ENCODE results near the gene CMSS1. TPM values are rescaled to one million over a fixed set of nuclear protein-coding genes. Genes with fewer than 3 reads are reported as not detected.
"Not testable (repeated sequence)": the region's sequence is repeated elsewhere in the genome, so short reads cannot be mapped to it uniquely, and the experiment has no call there.

Gene CMSS1
- total RNA-seq, 2 experiments from 2014 or later: 34.8 to 37.2 TPM

DNA sequence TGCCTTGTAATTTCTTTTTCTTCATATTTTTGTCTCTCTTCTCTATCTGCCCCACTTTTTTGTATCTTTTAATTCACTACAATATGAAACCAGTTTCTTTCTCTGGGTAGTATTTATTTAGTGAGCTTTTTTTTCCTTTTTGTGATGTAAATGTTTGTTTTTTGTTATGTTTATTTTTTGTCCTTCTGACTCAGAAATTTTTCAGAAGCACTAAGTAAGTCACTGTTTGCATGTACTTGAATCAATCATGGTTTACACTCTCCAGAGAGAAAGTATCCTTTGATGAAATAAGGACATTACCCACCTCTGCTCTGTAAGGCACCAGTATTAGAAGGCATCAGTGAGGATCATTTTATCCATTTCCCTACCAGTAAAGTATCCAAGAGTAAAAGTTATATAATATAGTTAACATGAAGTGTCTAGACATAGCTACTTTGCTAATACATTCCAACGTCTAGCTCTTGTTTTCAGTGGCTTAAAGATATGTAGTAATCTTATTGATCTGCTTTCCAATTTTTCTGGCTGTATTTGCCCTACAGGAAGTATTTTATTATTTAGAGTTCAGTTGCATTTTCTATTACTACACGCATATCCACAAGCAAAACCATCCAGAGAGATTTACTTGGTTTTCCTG is 271.2 kb downstream of the CMSS1 start:
- Mint-ChIP-seq H3K27ac (no peak overlapping the region), H3K4me1 (peaks cover 30% of the 10 kb centered on the region), H3K27me3 (peaks cover 6% of the 10 kb centered on the region), H3K9me3 (no peaks in the 10 kb centered on the region), H3K4me3 (no peak overlapping the region), H3K36me3 (ENCODE audit: low read depth) (peaks cover 14% of the 10 kb centered on the region)
- no peak for DNase-seq
- POLR2A ChIA-PET: no interaction called here
- CTCF ChIA-PET: interaction anchor here (0.5 to 3.0 kb wide), 4 partner anchors 14 to 1391 kb away, joined by 3 to 25 read pairs (median 5); no protein-coding TSS in a partner anchor

- peaks cover 30% of the 10 kb centered on the region for H3K4me1 Mint-ChIP-seq
- peak; percentile 37 for DNase-seq
- peaks cover 6% of the 10 kb centered on the region for H3K27me3 Mint-ChIP-seq
- no peak overlapping the region for H3K4me3 Mint-ChIP-seq
- no peaks in the 10 kb centered on the region for H3K9me3 Mint-ChIP-seq
- H3K36me3 Mint-ChIP-seq (ENCODE audit: low read depth): peaks cover 14% of the 10 kb centered on the region
- POLR2A ChIA-PET: interaction anchor here (0.6 kb wide), 1 partner anchor 16 kb away, joined by 3 read pairs; no protein-coding TSS in a partner anchor
- CTCF ChIA-PET: interaction anchor here (0.8 to 3.0 kb wide), 6 partner anchors 11 to 246 kb away, joined by 3 to 25 read pairs (median 4); no protein-coding TSS in a partner anchor
- H3K27ac Mint-ChIP-seq: no peak overlapping the region
Observed at GRCh38 chr3:100089812-100090668, 272.4 kb downstream of the CMSS1 start.

DNA sequence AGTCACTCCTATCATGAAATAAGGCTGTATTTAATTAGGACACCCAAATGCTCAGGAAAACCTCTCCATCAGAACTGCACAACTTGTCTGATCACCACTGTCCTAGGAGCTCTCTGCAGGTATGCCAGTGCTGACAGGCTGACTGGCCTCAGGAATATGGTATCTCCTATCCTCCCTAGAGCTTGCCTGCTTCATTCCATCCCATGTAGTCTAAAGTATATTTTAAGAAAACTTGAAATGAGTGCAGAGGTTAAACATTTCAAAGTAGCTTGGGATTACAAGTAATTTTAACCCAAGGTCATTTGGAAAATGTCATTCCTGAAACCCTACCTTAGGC is 273.0 kb downstream of the CMSS1 start:
- no peak for DNase-seq
- Mint-ChIP-seq H3K27ac (no peak overlapping the region), H3K4me3 (no peak overlapping the region), H3K4me1 (peaks cover 30% of the 10 kb centered on the region), H3K36me3 (ENCODE audit: low read depth) (peaks cover 14% of the 10 kb centered on the region), H3K27me3 (peaks cover 2% of the 10 kb centered on the region), H3K9me3 (no peaks in the 10 kb centered on the region)
- ChIA-PET CTCF (interaction anchor here (0.9 to 3.0 kb wide), 5 partner anchors 10 to 246 kb away, joined by 3 to 25 read pairs (median 4); no protein-coding TSS in a partner anchor), POLR2A (interaction anchor here (0.6 kb wide), 1 partner anchor 16 kb away, joined by 3 read pairs; no protein-coding TSS in a partner anchor)

- ChIA-PET POLR2A (no interaction called here), CTCF (interaction anchor here (0.6 to 1.1 kb wide), 2 partner anchors 12 kb away, joined by 3 read pairs; no protein-coding TSS in a partner anchor)
- Mint-ChIP-seq H3K27ac (no peak overlapping the region), H3K4me3 (no peak overlapping the region), H3K27me3 (no peaks in the 10 kb centered on the region), H3K36me3 (ENCODE audit: low read depth) (peaks cover 3% of the 10 kb centered on the region), H3K4me1 (peaks cover 27% of the 10 kb centered on the region), H3K9me3 (no peaks in the 10 kb centered on the region)
- DNase-seq: no peak
Observed at GRCh38 chr3:100093831-100094230, 276.2 kb downstream of the CMSS1 start.

DNA sequence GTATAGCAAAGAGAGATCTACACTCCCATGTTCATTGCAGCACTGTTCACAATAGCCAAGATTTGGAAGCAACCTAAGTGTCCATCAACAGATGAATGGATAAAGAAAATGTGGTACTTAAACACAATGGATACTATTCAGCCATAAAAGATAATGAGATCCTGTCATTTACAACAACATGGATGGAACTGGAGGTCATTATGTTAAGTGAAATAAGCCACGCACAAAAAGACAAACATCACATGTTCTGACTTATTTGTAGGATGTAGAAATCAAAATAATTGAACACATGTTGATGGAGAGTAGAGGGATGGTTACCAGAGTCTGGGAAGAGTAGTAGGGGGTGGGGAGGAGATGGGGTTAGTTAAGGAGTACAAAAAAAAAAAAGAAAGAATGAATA is 278.6 kb downstream of the CMSS1 start:
- H3K36me3 Mint-ChIP-seq (ENCODE audit: low read depth); DNase-seq; H3K9me3 Mint-ChIP-seq; H3K27me3 Mint-ChIP-seq; H3K4me3 Mint-ChIP-seq; CTCF ChIA-PET; H3K27ac Mint-ChIP-seq; POLR2A ChIA-PET: not testable (repeated sequence)
- H3K4me1 Mint-ChIP-seq: peaks cover 11% of the 10 kb centered on the region

GRCh38 chr3:100096866-100097265 is 279.2 kb downstream of the CMSS1 start:
- H3K27ac Mint-ChIP-seq: no peak overlapping the region
- POLR2A ChIA-PET: no interaction called here
- DNase-seq: peak; percentile 19

DNA sequence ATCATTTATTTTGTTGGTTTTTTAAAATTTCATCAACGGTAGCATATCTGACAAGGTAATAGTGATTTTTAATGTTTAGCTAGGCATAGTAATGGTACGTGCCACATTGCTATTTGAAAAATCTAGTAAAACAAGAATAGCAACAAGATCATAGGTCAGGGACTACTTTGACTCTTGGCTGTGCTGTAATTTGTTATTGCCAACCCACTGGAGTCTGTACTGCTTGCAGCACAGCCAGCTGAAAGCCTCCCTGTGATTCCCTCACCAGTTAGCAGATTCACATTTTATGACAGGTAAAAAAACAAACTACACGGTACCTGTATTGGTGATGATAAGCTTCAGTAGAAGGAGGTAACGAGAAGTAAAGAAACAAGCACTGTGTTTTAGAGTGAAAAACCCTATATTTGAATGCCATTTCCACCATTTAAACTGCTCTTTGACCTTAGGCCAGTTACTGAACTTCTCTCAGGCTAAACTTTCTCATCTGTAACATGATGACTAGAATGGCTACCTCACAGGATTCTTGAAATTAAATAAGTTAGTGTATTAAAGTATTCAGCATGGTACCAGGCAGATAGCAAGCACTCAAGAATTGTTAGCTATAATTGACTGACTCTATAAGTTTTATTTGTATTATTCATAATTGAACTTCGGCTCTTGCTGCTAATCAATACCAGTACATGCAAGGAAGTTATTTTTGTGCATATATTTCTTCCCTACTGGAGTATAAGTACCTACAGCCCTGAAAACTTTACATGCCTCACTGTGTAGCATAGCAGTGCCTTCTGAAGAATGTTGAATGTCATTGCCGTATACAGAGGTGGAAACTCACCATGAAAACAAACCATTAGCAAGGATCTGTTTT is 280.5 kb downstream of the CMSS1 start:
- H3K4me1 Mint-ChIP-seq: peaks cover 13% of the 10 kb centered on the region
- H3K9me3 Mint-ChIP-seq: peaks cover 2% of the 10 kb centered on the region
- ChIA-PET CTCF (interaction anchor here (1.1 to 1.3 kb wide), 2 partner anchors 12 to 43 kb away, joined by 3 read pairs; no protein-coding TSS in a partner anchor), POLR2A (no interaction called here)
- H3K36me3 Mint-ChIP-seq (ENCODE audit: low read depth): peaks cover 4% of the 10 kb centered on the region
- no peak overlapping the region for H3K4me3 Mint-ChIP-seq
- H3K27me3 Mint-ChIP-seq: no peaks in the 10 kb centered on the region
- no peak overlapping the region for H3K27ac Mint-ChIP-seq
- DNase-seq: no peak

More at GRCh38 chr3:100096866-100097265, 279.2 kb downstream of the CMSS1 start:
- peaks cover 2% of the 10 kb centered on the region for H3K9me3 Mint-ChIP-seq
- no peak overlapping the region for H3K4me3 Mint-ChIP-seq
- peaks cover 2% of the 10 kb centered on the region for H3K36me3 Mint-ChIP-seq (ENCODE audit: low read depth)
- no peaks in the 10 kb centered on the region for H3K27me3 Mint-ChIP-seq
- CTCF ChIA-PET: no interaction called here
- H3K4me1 Mint-ChIP-seq: peaks cover 11% of the 10 kb centered on the region

GRCh38 chr3:100098784-100099070 is 281.1 kb downstream of the CMSS1 start:
- no peak overlapping the region for H3K27ac Mint-ChIP-seq
- no peak overlapping the region for H3K4me3 Mint-ChIP-seq
- POLR2A ChIA-PET: no interaction called here
- peaks cover 2% of the 10 kb centered on the region for H3K9me3 Mint-ChIP-seq
- DNase-seq: no peak
- CTCF ChIA-PET: interaction anchor here (1.3 kb wide), 1 partner anchor 12 kb away, joined by 3 read pairs; no protein-coding TSS in a partner anchor
- H3K4me1 Mint-ChIP-seq: peaks cover 13% of the 10 kb centered on the region
- peaks cover 6% of the 10 kb centered on the region for H3K36me3 Mint-ChIP-seq (ENCODE audit: low read depth)
- no peaks in the 10 kb centered on the region for H3K27me3 Mint-ChIP-seq

- Mint-ChIP-seq H3K4me1 (peaks cover 19% of the 10 kb centered on the region), H3K9me3 (peaks cover 3% of the 10 kb centered on the region), H3K27ac (no peak overlapping the region), H3K27me3 (no peaks in the 10 kb centered on the region), H3K36me3 (ENCODE audit: low read depth) (peaks cover 6% of the 10 kb centered on the region), H3K4me3 (no peak overlapping the region)
- CTCF ChIA-PET: no interaction called here
- no peak for DNase-seq
- POLR2A ChIA-PET: no interaction called here
Observed at GRCh38 chr3:100099621-100100020, 282.0 kb downstream of the CMSS1 start.

- H3K4me3 Mint-ChIP-seq: no peak overlapping the region
- CTCF ChIA-PET: interaction anchor here (1.0 to 1.2 kb wide), 3 partner anchors 9 to 70 kb away, joined by 3 to 4 read pairs (median 4); no protein-coding TSS in a partner anchor
- peaks cover 13% of the 10 kb centered on the region for H3K36me3 Mint-ChIP-seq (ENCODE audit: low read depth)
- peaks cover 8% of the 10 kb centered on the region for H3K9me3 Mint-ChIP-seq
- POLR2A ChIA-PET: no interaction called here
- H3K27me3 Mint-ChIP-seq: no peaks in the 10 kb centered on the region
- peaks cover 27% of the 10 kb centered on the region for H3K4me1 Mint-ChIP-seq
- DNase-seq: no peak
- no peak overlapping the region for H3K27ac Mint-ChIP-seq
Observed at GRCh38 chr3:100100425-100100824, 282.8 kb downstream of the CMSS1 start.

DNA sequence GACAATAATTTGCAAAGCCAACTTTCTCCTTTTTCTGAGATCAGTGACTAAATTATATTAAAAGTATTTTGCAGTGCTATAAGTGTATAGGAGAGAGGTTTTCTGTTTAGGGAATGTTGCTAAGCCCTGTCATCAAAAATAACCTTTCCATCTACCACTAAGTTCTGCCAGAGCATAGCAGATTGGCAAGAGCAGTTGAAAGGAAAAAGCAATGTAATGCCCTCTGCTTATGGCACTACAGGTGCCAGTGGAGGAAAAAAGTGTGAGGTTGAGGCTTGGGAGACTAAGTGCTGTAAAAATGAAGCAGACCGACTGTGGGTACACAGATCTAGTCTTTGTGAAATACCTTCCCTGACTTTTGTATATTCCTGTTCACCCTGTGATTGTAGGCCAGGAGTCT is 285.1 kb downstream of the CMSS1 start:
- ChIA-PET CTCF (interaction anchor here (4.0 kb wide), 1 partner anchor 13 kb away, joined by 25 read pairs; no protein-coding TSS in a partner anchor), POLR2A (no interaction called here)
- DNase-seq: no peak
- H3K27ac Mint-ChIP-seq: no peak overlapping the region
- peaks cover 20% of the 10 kb centered on the region for H3K36me3 Mint-ChIP-seq (ENCODE audit: low read depth)
- H3K9me3 Mint-ChIP-seq: peaks cover 8% of the 10 kb centered on the region
- no peak overlapping the region for H3K4me3 Mint-ChIP-seq
- H3K4me1 Mint-ChIP-seq: peaks cover 30% of the 10 kb centered on the region
- H3K27me3 Mint-ChIP-seq: no peaks in the 10 kb centered on the region

DNA sequence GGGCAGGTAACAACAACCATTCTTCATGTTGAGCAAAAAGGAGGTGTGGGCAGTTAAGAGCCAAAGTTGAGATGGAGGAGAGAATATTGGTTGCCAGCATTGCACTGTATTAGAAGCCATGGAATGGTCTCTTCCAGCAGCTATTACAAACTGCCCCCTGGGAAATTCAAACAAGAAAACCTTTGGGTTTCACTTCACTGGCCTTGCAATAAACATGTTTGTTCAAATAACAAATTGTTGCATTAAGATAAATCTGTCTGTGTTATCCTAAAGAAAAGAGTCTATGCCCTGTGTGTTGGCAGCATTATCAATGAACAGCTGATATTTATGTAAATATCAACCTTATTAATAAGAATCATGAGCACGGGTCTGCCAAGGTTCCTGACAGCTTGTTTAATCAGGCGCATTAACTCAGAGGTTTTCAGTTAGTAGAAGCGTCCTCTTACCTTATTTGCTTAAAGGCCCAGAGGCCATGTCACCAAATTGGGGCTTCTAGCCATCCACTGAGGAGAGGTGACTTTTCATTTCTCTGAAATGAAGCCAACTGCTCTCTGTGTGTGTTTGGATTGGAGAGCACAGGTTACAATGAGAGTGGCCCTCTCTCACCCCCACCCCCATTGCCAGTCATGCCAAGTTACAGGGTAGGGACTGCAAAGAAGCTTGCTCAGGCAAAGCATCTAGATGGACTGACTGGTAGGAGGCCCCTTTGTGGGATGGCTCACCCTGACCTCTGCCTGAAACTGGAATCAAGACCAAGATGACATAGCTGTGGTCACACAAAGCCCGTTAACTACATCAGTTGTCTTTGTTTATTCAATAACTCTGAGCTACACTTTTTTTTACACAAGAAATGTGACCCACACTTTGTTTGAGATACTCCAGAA is 286.1 kb downstream of the CMSS1 start:
- no peak for DNase-seq
- CTCF ChIA-PET: interaction anchor here (0.8 to 4.0 kb wide), 5 partner anchors 12 to 102 kb away, joined by 3 to 25 read pairs (median 3); no protein-coding TSS in a partner anchor
- H3K27ac Mint-ChIP-seq: peak overlapping the region; percentile 14
- POLR2A ChIA-PET: no interaction called here
- H3K36me3 Mint-ChIP-seq (ENCODE audit: low read depth): peaks cover 23% of the 10 kb centered on the region
- no peak overlapping the region for H3K4me3 Mint-ChIP-seq
- H3K9me3 Mint-ChIP-seq: peaks cover 8% of the 10 kb centered on the region
- no peaks in the 10 kb centered on the region for H3K27me3 Mint-ChIP-seq
- H3K4me1 Mint-ChIP-seq: peaks cover 36% of the 10 kb centered on the region

All from activated CD4-positive, alpha-beta T cell treated with anti-CD3 and anti-CD28 coated beads, Interleukin-2, amount 10 ng/mL, durations not matched to agents 7 days and 5 days (primary cell).